Lower lobe of right lung (tissue), 2 donors: ENCODE measurements around the gene ABRAXAS1. TPM values are rescaled to one million over a fixed set of nuclear protein-coding genes. Genes with fewer than 3 reads are reported as not detected.

Experiments
- ATAC-seq, 2 donors: fragments of 200-7000 bp; cut with Tn5 transposase; one replicate each; pipeline ENCODE4 v1.9.1; 2020 to 2022; ENCODE audit warnings: mild to moderate bottlenecking in 2 of 2, moderate library complexity in 2 of 2
- DNase-seq: peaks from one replicate; pipeline ENCODE4 v3.0.0-alpha.2; 2020
- H3K27ac ChIP-seq: fragments of 200-600 bp; one replicate; pipeline ENCODE4 v1.8.0; 2022
- H3K27me3 ChIP-seq: fragments of 200-600 bp; one replicate; pipeline ENCODE4 v1.8.0; 2022; ENCODE audit warnings: low read depth
- H3K36me3 ChIP-seq: fragments of 200-600 bp; one replicate; pipeline ENCODE4 v1.8.0; 2022; ENCODE audit warnings: mild to moderate bottlenecking
- H3K4me1 ChIP-seq: fragments of 200-600 bp; one replicate; pipeline ENCODE4 v1.8.0; 2022
- H3K4me3 ChIP-seq: fragments of 200-600 bp; one replicate; pipeline ENCODE4 v1.8.0; 2022; ENCODE audit warnings: mild to moderate bottlenecking
- H3K9me3 ChIP-seq: fragments of 200-600 bp; one replicate; pipeline ENCODE4 v1.8.0; 2022
- CTCF ChIP-seq: fragments of 200-600 bp; IDR thresholded peaks from one replicate; pipeline ENCODE4 v1.8.0; 2022; ENCODE audit warnings: antibody characterized with exemption, mild to moderate bottlenecking
- intact Hi-C: fragments of 100-400 bp; cut with DNase I; formaldehyde crosslinking; loops from one replicate; pipeline ENCODE4 v1.11.0; 2022
- total RNA-seq: library from RNA; stranded (reverse); fragmentation: NEBNext Ultra II Directional; extraction: Animal tissue kit (Norgen Biotek cat#: 25700); gene quantifications from one replicate; pipeline ENCODE4 v1.2.1, GENCODE V29; 2021
- donor health status: DM: no; HTN: yes; CAD: no; lungs with severe emphysema.

The ABRAXAS1 gene
- total RNA-seq, 1 donor from 2014 or later: 14.7 TPM

- Histone ChIP-seq H3K4me3 (no peak overlapping the region), H3K27ac (no peak overlapping the region), H3K4me1 (no peaks in the 10 kb centered on the region), H3K9me3 (no peaks in the 10 kb centered on the region), H3K27me3 (no peaks in the 10 kb centered on the region), H3K36me3 (no peaks in the 10 kb centered on the region)
- peak; percentile 65 for TF ChIP-seq CTCF
- ATAC-seq (peak in 1 of 2 donors; percentile 54), DNase-seq (no peak)
- intact Hi-C loops: no loop called here
Measured at GRCh38 chr4:83490876-83491450, 6.1 kb upstream of the ABRAXAS1 start.

DNA sequence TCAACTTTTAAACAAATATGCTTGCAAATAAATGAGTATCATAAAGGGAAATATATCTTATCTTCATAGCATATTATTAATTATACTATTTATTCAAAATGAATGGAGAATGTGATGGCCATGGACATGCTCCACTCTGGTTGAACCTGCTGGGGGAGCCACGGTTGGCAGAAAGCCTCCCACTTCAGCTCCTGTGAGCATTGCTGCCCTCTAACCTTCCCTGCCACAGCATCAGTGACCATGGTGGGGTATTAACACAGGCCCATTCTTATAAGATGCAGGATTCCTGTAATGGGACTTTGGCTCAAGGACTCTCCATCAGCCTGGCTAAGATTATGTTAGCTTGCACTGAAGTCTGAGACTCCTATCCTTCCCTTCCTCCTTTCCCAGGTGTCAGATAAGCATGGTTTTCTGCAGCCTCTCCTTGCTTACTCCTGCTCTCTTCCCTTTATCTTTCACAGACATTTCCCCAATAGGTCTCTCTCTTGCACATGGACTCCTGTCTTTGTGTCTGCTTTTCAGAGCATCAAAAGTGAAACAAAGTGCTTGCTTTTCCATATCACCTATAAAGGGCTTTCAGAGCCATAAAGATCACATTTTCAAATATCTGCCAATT, 4.9 kb upstream of the ABRAXAS1 start:
- Histone ChIP-seq H3K27ac (no peak overlapping the region), H3K4me3 (no peak overlapping the region), H3K4me1 (peaks cover 4% of the 10 kb centered on the region), H3K36me3 (no peaks in the 10 kb centered on the region), H3K9me3 (no peaks in the 10 kb centered on the region), H3K27me3 (no peaks in the 10 kb centered on the region)
- intact Hi-C loops: no loop called here
- ATAC-seq: no peak
- DNase-seq: no peak
- no peak for TF ChIP-seq CTCF

DNA sequence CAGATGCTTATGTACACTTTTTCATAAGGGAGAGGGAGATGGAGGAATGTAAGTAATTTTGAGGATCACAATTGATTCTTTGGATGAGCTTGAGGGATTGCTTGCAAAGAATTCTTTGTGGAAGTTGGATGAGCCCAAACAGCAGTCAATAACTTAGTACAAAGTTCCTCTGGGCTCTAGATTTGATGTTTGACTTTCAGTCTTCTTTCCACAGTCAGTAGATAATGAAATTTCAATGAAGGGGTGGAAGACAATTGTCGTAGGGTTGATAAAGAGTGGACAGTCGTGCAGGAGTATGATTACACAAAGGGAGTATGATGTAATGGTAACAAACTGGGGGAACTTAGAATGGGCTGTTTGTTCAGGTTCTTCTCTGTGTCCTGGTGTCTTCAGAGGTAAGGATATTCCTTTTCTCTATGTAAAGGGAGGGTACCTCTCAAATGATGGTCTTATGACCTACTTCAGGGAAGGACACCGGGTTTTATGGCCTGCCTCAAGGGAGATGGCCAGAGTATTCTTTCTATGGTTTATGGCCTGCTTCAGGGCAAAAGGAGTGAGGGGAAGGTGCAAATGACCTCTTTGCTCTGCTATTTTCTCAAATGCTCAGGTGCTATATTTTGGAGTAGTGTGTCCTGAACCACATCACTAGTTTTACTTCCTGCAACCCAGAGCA, 1.7 kb upstream of the ABRAXAS1 start:
- TF ChIP-seq CTCF: no peak
- ATAC-seq (no peak), DNase-seq (no peak)
- Histone ChIP-seq H3K27me3 (no peaks in the 10 kb centered on the region), H3K9me3 (no peaks in the 10 kb centered on the region), H3K27ac (no peak overlapping the region), H3K4me3 (no peak overlapping the region), H3K4me1 (peaks cover 7% of the 10 kb centered on the region), H3K36me3 (no peaks in the 10 kb centered on the region)
- intact Hi-C loops: no loop called here

DNA sequence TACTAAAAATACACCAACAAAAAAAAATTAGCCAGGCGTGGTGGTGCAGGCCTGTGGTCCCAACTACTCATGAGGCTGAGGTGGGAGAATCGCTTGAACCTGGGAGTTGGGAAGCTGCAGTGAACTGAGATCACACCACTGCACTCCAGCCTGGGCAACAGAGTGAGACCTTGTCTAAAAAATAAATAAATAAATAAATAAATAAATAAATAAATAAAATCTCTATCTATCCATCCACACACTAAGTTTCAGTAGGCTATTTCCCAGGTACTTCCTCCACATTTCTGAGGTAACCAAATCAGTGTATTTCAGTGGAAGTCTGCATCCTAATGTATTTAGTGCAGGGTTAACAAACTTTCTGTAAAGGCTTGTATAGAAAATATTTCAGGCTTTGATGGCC, 10.9 kb downstream of the ABRAXAS1 start:
- H3K27me3 ChIP-seq: no peaks in the 10 kb centered on the region
- H3K9me3 ChIP-seq: no peaks in the 10 kb centered on the region
- TF ChIP-seq CTCF: no peak
- no peak overlapping the region for H3K27ac ChIP-seq
- no peaks in the 10 kb centered on the region for H3K4me1 ChIP-seq
- no peak for ATAC-seq
- no peak overlapping the region for H3K4me3 ChIP-seq
- DNase-seq: no peak
- intact Hi-C loops: no loop called here
- peaks cover 27% of the 10 kb centered on the region for H3K36me3 ChIP-seq

DNA sequence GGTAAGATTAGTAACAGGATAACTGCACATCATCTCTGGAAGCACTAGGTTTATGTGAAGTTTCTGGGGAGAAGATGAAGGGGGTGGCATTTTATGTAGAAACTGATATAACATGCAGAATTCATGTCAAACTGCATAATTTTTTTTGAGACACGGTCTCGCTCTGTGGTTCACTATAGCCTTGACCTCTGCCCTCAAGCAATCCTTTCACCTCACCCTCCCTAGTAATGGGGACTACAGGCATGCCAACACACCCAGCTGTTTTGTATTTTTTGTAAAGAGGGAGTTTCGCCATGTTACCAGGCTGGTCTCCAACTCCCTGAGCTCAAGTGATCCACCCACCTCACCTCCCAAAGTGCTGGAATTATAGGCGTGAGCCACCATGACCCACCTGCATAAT, 11.5 kb downstream of the ABRAXAS1 start:
- Histone ChIP-seq H3K36me3 (peaks cover 33% of the 10 kb centered on the region), H3K4me1 (no peaks in the 10 kb centered on the region), H3K9me3 (no peaks in the 10 kb centered on the region), H3K4me3 (no peak overlapping the region), H3K27me3 (no peaks in the 10 kb centered on the region), H3K27ac (no peak overlapping the region)
- no peak for DNase-seq
- intact Hi-C loops: no loop called here
- no peak for TF ChIP-seq CTCF
- no peak for ATAC-seq
